ENCODE measurements around the gene LRRC72. TPM values are rescaled to one million over a fixed set of nuclear protein-coding genes. Genes with fewer than 3 reads are reported as not detected.

Gene LRRC72
- total RNA-seq, 3 donors from 2014 or later (not counting 1 experiment from before 2014, with no cell fraction given), result not detected

GRCh38 chr7:16484453-16485158, 42.0 kb upstream of the LRRC72 start:
- intact Hi-C loops (cut with micrococcal nuclease), result no loop called here
- no peak overlapping the region for H3K4me3 Mint-ChIP-seq
- ATAC-seq, result no peak

GRCh38 chr7:16491148-16491547, 35.5 kb upstream of the LRRC72 start:
- WGBS (ENCODE audit: insufficient coverage), result 100% methylated on average over 1 of the region's 2 CpGs
- Mint-ChIP-seq H3K9me3 (no peaks in the 10 kb centered on the region), H3K4me1 (peaks cover 7% of the 10 kb centered on the region in 2 donors), H3K4me3 (no peak overlapping the region), H3K36me3 (no peaks in the 10 kb centered on the region), H3K27ac (no peak overlapping the region), H3K27me3 (ENCODE audit: low read depth in 2 of 2) (peaks cover 0 to 3% of the 10 kb centered on the region in 2 donors)
- ATAC-seq (no peak), DNase-seq (no peak)
- no peaks in the 10 kb centered on the region for H3K36me3 ChIP-seq (ENCODE audit: control insufficient read depth, insufficient read depth, low read length)
- H3K4me1 ChIP-seq (ENCODE audit: control insufficient read depth, insufficient read depth, low read length), result no peaks in the 10 kb centered on the region
- intact Hi-C loops (cut with micrococcal nuclease), result no loop called here
- H3K27ac ChIP-seq (ENCODE audit: low read length), result no peak overlapping the region
- no peaks in the 10 kb centered on the region for H3K9me3 ChIP-seq (ENCODE audit: control insufficient read depth, insufficient read depth, low read length)
- no peak for TF ChIP-seq CTCF (IDR thresholded peaks at IDR 0.05)
- H3K4me3 ChIP-seq (ENCODE audit: low read length), result no peak overlapping the region
- peaks cover 2% of the 10 kb centered on the region for H3K27me3 ChIP-seq (ENCODE audit: control insufficient read depth, insufficient read depth, low read length)

More at GRCh38 chr7:16484453-16485158, 42.0 kb upstream of the LRRC72 start:
- peaks cover 0 to 3% of the 10 kb centered on the region in 2 donors for H3K27me3 Mint-ChIP-seq (ENCODE audit: low read depth in 2 of 2)
- H3K36me3 ChIP-seq (ENCODE audit: control insufficient read depth, insufficient read depth, low read length), result no peaks in the 10 kb centered on the region
- no peak overlapping the region for H3K27ac Mint-ChIP-seq
- no peaks in the 10 kb centered on the region for H3K9me3 Mint-ChIP-seq
- no peaks in the 10 kb centered on the region for H3K36me3 Mint-ChIP-seq
- H3K4me3 ChIP-seq (ENCODE audit: low read length), result no peak overlapping the region
- H3K4me1 ChIP-seq (ENCODE audit: control insufficient read depth, insufficient read depth, low read length), result no peaks in the 10 kb centered on the region
- no peak overlapping the region for H3K27ac ChIP-seq (ENCODE audit: low read length)
- 97% methylated on average over 4 of the region's 4 CpGs for WGBS (ENCODE audit: insufficient coverage)
- no peak for DNase-seq
- no peaks in the 10 kb centered on the region for H3K9me3 ChIP-seq (ENCODE audit: control insufficient read depth, insufficient read depth, low read length)
- H3K27me3 ChIP-seq (ENCODE audit: control insufficient read depth, insufficient read depth, low read length), result no peaks in the 10 kb centered on the region
- TF ChIP-seq CTCF (IDR thresholded peaks at IDR 0.05), result no peak
- no peaks in the 10 kb centered on the region for H3K4me1 Mint-ChIP-seq

- peak overlapping the region in 1 of 2 donors; percentile 11 for H3K27ac Mint-ChIP-seq
- Histone ChIP-seq H3K27me3 (ENCODE audit: control insufficient read depth, insufficient read depth, low read length) (peaks cover 2% of the 10 kb centered on the region), H3K4me1 (ENCODE audit: control insufficient read depth, insufficient read depth, low read length) (no peaks in the 10 kb centered on the region), H3K27ac (ENCODE audit: low read length) (no peak overlapping the region), H3K36me3 (ENCODE audit: control insufficient read depth, insufficient read depth, low read length) (no peaks in the 10 kb centered on the region), H3K4me3 (ENCODE audit: low read length) (no peak overlapping the region), H3K9me3 (ENCODE audit: control insufficient read depth, insufficient read depth, low read length) (no peaks in the 10 kb centered on the region)
- 100% methylated on average over 1 of the region's 3 CpGs for WGBS (ENCODE audit: insufficient coverage)
- no peaks in the 10 kb centered on the region for H3K36me3 Mint-ChIP-seq
- H3K4me1 Mint-ChIP-seq, result peaks cover 7% of the 10 kb centered on the region in 2 donors
- no peak for TF ChIP-seq CTCF (IDR thresholded peaks at IDR 0.05)
- H3K27me3 Mint-ChIP-seq (ENCODE audit: low read depth in 2 of 2), result peaks cover 0 to 3% of the 10 kb centered on the region in 2 donors
- H3K4me3 Mint-ChIP-seq, result no peak overlapping the region
- ATAC-seq (peak in 2 of 3 donors; percentile 21 to 52), DNase-seq (no peak)
- H3K9me3 Mint-ChIP-seq, result no peaks in the 10 kb centered on the region
- intact Hi-C loops (cut with micrococcal nuclease), result no loop called here
Observed at GRCh38 chr7:16492513-16493062, 34.0 kb upstream of the LRRC72 start.

All from natural killer cell (primary cell).